Osteoblast (primary cell): ENCODE measurements around the gene ARIH2. TPM values are rescaled to one million over a fixed set of nuclear protein-coding genes. Genes with fewer than 3 reads are reported as not detected.

Experiments
- DNase-seq: peaks from one replicate; pipeline ENCODE4 v3.0.0; 2011; ENCODE audit warnings: low spot score, mixed read lengths; ENCODE audit not compliant: insufficient read length; ENCODE audit errors: missing footprints
- H2AFZ ChIP-seq: 2 replicates; pipeline ENCODE4 v1.6.0; 2011; ENCODE audit warnings: mild to moderate bottlenecking, low read length
- H3K27ac ChIP-seq: 2 replicates; pipeline ENCODE4 v1.5.1; 2011; ENCODE audit warnings: mild to moderate bottlenecking, low read depth, low read length, moderate library complexity
- H3K27me3 ChIP-seq: 2 replicates; pipeline ENCODE4 v1.6.0; 2012; ENCODE audit warnings: mild to moderate bottlenecking, control low read depth, inconsistent platforms, low read length, moderate library complexity; ENCODE audit not compliant: insufficient read depth
- H3K36me3 ChIP-seq: 2 replicates; pipeline ENCODE4 v1.5.1; 2011; ENCODE audit warnings: mild to moderate bottlenecking, low read length, control low read depth, moderate library complexity; ENCODE audit not compliant: insufficient read depth
- H3K4me1 ChIP-seq: 2 replicates; pipeline ENCODE4 v1.5.1; 2011; ENCODE audit warnings: mild to moderate bottlenecking, low read length, control low read depth, moderate library complexity; ENCODE audit not compliant: insufficient read depth
- H3K4me2 ChIP-seq: 2 replicates; pipeline ENCODE4 v1.6.0; 2011; ENCODE audit warnings: mild to moderate bottlenecking, low read length; ENCODE audit not compliant: insufficient read depth
- H3K4me3 ChIP-seq: fragments of 200-600 bp; sonication (generic); 3 replicates; pipeline ENCODE4 v1.5.1; 2012; ENCODE audit warnings: mild to moderate bottlenecking, low read length, inconsistent platforms; ENCODE audit not compliant: insufficient read depth
- H3K79me2 ChIP-seq: 2 replicates; pipeline ENCODE4 v1.6.0; 2012; ENCODE audit warnings: mild to moderate bottlenecking, low read length, control low read depth, inconsistent platforms; ENCODE audit not compliant: insufficient read depth
- H3K9me3 ChIP-seq: 2 replicates; pipeline ENCODE4 v1.5.1; 2011; ENCODE audit warnings: low read depth, low read length, control low read depth
- H4K20me1 ChIP-seq: 2 replicates; pipeline ENCODE4 v1.6.0; 2012; ENCODE audit warnings: mild to moderate bottlenecking, low read length, control low read depth; ENCODE audit not compliant: insufficient read depth
- total RNA-seq: library from RNA; depleted of rRNA; stranded (reverse); fragments of >200 nt; gene quantifications from 2 replicates; pipeline ENCODE4 v1.2.3, GENCODE V29; 2012
- TF ChIP-seq, protein P1 (sequence below): IDR thresholded peaks from 2 replicates; pipeline ENCODE4 v1.5.1; 2011; ENCODE audit warnings: mild to moderate bottlenecking, low read depth, low read length, moderate library complexity; ENCODE audit errors: extremely low read depth

The ARIH2 gene
- total RNA-seq, 1 donor, result 69.1 TPM

DNA sequence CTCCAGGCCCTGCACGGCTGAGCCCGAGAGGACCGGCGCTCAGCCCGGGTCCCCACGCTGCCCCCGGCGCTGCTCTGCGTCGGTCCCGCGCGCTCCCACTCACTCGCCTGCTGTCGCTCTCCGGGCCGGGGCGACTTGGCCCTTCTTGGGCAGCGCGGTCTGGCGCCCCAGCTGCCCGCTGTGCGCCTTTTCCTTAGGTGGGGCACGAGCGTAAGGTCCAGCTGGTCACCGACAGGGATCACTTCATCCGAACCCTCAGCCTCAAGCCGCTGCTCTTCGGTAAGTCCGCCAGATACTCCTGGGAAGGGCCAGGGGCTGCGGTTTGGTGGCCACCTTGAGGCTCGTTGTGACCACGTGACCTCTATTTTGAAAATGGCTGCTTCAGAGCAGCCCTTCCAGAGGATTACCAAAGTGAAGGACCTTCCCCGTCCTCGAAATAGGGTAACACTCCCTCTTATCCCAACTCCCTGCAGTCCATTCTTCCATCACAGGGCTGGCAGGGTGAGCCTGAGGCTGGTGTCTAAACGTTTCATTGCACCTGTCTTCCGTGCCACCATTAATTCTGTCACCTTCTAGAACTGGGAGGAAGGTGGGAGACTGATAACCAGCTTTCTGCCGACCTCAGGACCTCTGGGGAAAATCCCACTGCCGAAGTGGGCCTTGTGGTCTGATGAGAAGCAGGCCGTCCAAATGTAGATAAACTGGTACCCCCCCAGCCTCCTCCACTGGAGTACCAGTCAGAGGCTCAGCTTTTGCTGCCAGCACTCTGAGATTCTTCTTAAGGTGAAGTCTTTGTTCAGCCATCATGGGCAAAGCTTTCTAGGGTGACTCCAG, 72.2 kb downstream of the ARIH2 start:
- peaks cover 22% of the 10 kb centered on the region for H3K4me1 ChIP-seq
- peaks cover 44% of the 10 kb centered on the region for H3K79me2 ChIP-seq
- peaks cover 8% of the 10 kb centered on the region for H4K20me1 ChIP-seq
- peak overlapping the region; percentile 89 for H3K4me3 ChIP-seq
- H3K27ac ChIP-seq, result peak overlapping the region; percentile 90
- peaks cover 9% of the 10 kb centered on the region for H3K36me3 ChIP-seq
- no peaks in the 10 kb centered on the region for H3K9me3 ChIP-seq
- DNase-seq, result peak; percentile 71
- H2AFZ ChIP-seq, result peak overlapping the region; percentile 73
- TF ChIP-seq, protein P1, sequence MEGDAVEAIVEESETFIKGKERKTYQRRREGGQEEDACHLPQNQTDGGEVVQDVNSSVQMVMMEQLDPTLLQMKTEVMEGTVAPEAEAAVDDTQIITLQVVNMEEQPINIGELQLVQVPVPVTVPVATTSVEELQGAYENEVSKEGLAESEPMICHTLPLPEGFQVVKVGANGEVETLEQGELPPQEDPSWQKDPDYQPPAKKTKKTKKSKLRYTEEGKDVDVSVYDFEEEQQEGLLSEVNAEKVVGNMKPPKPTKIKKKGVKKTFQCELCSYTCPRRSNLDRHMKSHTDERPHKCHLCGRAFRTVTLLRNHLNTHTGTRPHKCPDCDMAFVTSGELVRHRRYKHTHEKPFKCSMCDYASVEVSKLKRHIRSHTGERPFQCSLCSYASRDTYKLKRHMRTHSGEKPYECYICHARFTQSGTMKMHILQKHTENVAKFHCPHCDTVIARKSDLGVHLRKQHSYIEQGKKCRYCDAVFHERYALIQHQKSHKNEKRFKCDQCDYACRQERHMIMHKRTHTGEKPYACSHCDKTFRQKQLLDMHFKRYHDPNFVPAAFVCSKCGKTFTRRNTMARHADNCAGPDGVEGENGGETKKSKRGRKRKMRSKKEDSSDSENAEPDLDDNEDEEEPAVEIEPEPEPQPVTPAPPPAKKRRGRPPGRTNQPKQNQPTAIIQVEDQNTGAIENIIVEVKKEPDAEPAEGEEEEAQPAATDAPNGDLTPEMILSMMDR, result no peak
- no peaks in the 10 kb centered on the region for H3K27me3 ChIP-seq
- H3K4me2 ChIP-seq, result peak overlapping the region; percentile 88

DNA sequence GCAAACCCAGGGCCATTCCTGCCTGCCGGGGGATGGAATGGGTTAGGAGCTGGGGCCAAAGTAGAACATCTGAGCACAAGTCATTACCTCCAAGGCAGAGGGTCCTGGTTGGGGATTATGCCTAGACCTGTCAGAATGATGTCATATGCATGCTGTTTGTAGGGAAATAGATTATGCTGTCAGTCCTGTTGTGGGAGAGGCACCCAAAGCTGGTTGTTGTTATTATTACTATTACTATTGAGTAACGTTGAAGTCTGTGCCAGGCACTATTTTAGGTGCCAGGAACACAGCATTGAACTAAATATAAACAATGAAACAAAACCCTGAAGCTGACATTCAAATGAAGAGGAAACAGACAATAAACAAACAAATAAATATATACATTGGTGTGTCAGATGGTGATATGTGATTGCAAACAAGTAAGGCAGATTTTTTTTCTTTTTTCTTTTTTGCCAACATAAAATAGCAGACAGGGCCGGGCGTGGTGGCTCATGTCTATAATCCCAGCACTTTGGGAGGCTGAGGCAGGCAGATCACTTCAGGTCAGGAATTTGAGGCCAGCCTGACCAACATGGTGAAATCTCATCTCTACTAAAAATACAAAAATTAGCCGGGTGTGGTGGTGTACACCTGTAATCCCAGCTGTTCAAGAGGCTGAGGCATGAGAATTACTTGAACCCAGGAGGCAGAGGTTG, 73.4 kb downstream of the ARIH2 start:
- TF ChIP-seq, protein P1, result no peak
- peak overlapping the region; percentile 88 for H3K4me2 ChIP-seq
- no peaks in the 10 kb centered on the region for H3K9me3 ChIP-seq
- H3K4me1 ChIP-seq, result peaks cover 22% of the 10 kb centered on the region
- H3K4me3 ChIP-seq, result peak overlapping the region; percentile 89
- H3K27me3 ChIP-seq, result no peaks in the 10 kb centered on the region
- peaks cover 45% of the 10 kb centered on the region for H3K79me2 ChIP-seq
- no peak for DNase-seq
- H3K36me3 ChIP-seq, result peaks cover 9% of the 10 kb centered on the region
- H3K27ac ChIP-seq, result peak overlapping the region; percentile 51
- H2AFZ ChIP-seq, result no peak overlapping the region
- peaks cover 8% of the 10 kb centered on the region for H4K20me1 ChIP-seq

DNA sequence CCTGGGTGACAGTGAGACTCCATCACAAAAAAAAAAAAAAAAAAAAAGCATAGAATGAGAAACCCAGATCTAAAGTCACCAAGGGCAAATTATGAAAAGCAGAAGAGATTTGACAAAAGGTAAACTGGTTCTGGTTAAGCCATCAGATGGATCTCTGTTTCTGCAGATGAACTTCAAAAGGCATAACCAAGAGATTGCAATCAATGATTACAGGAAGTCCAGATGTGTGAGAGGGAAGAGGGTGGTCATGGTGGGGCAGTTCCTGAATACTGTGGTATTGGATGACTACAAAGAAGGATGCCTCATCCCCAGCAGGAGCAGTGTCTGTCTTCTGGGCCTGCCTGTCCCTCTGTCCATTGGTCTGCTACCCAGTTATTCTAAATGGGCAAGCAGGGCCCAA, 75.2 kb downstream of the ARIH2 start:
- no peaks in the 10 kb centered on the region for H3K9me3 ChIP-seq
- H3K4me3 ChIP-seq, result no peak overlapping the region
- TF ChIP-seq, protein P1, result no peak
- no peak overlapping the region for H3K27ac ChIP-seq
- H4K20me1 ChIP-seq, result peaks cover 11% of the 10 kb centered on the region
- DNase-seq, result no peak
- H3K4me2 ChIP-seq, result no peak overlapping the region
- H3K4me1 ChIP-seq, result peaks cover 21% of the 10 kb centered on the region
- peaks cover 9% of the 10 kb centered on the region for H3K36me3 ChIP-seq
- no peak overlapping the region for H2AFZ ChIP-seq
- H3K79me2 ChIP-seq, result peaks cover 47% of the 10 kb centered on the region
- H3K27me3 ChIP-seq, result no peaks in the 10 kb centered on the region

DNA sequence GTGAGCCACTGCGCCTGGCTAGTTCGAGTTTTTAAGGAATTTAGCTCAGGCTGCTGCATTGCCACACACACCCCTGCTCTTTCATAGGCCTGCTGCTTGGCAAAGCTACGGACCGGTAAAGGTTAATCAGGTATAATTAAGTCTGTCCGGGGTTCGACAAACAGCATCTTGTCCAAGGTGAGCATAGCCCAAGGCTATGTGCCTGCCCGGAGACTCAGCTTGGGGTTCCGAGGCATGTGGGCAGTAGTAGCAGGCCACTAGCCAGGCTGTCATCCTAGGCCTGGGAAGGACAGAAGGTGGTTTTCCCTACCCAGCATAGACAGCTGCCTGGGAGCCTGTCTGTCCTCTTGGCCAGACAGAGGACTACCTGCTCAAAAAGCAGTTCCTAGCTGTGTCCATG, 78.0 kb downstream of the ARIH2 start:
- Histone ChIP-seq H3K27me3 (no peaks in the 10 kb centered on the region), H3K4me2 (no peak overlapping the region), H3K9me3 (no peaks in the 10 kb centered on the region), H2AFZ (no peak overlapping the region), H3K4me3 (no peak overlapping the region), H3K79me2 (peaks cover 27% of the 10 kb centered on the region), H3K27ac (no peak overlapping the region), H3K36me3 (peaks cover 9% of the 10 kb centered on the region), H4K20me1 (peaks cover 6% of the 10 kb centered on the region), H3K4me1 (peaks cover 3% of the 10 kb centered on the region)
- TF ChIP-seq, protein P1, result no peak
- DNase-seq, result peak; percentile 82
